ENCODE data around the gene ASRGL1.

- TF ChIP-seq ZBTB21 (CRISPR knock-in tag; IDR thresholded peaks at IDR 0.05; ENCODE audit: borderline replicate concordance) (no peak), FOXP4 (CRISPR knock-in tag; IDR thresholded peaks at IDR 0.05) (no peak), CTCF (IDR thresholded peaks at IDR 0.05) (no peak), ESRRA (CRISPR knock-in tag; IDR thresholded peaks at IDR 0.05; ENCODE audit: borderline replicate concordance) (no peak)
Measured at GRCh38 chr11:62391642-62392425, 54.6 kb downstream of the ASRGL1 start.

Data from WTC11 (cell line).